Measurements from ENCODE around the gene GFOD2. TPM values are rescaled to one million over a fixed set of nuclear protein-coding genes. Genes with fewer than 3 reads are reported as not detected.
A peak's percentile ranks its signal among the peaks of the same experiment; 100 is the strongest.

GFOD2 gene
- total and polyA plus RNA-seq, 2 of the 8 experiments (the other 6 are each of a cell fraction or from before 2014, with no cell fraction given): 21.4 to 33.2 TPM

GRCh38 chr16:67645397-67646121 is 73.6 kb downstream of the GFOD2 start:
- H3K4me2 ChIP-seq (ENCODE audit: insufficient read depth in 1 of 2, low read depth in 2 of 2, low read length in 2 of 2): peak overlapping the region; percentile 22 to 71
- ChIA-PET POLR2A (ENCODE audit: partially characterized antibody) (interaction anchor here (0.5 to 4.5 kb wide), 8 partner anchors 12 to 125 kb away, joined by 3 to 27 read pairs (median 4); partner anchors contain the start of genes ACD, CTCF and PARD6A), CTCF (ENCODE audit: partially characterized antibody) (interaction anchor here (0.6 to 18.0 kb wide), 30 partner anchors 10 to 212 kb away, joined by 3 to 202 read pairs (median 4); partner anchors contain the start of genes ACD, C16orf86, ENKD1 and PARD6A)
- peaks cover 3 to 7% of the 10 kb centered on the region in 2 experiments for H4K20me1 ChIP-seq (replicated peaks in 1 of 2; ENCODE audit: control insufficient read depth in 1 of 2, insufficient read depth in 2 of 2, low read length in 2 of 2)
- peak overlapping the region; percentile 42 for H4K91ac ChIP-seq (replicated peaks; ENCODE audit: insufficient read length, low read length)
- H2AFZ ChIP-seq (ENCODE audit: low read length): peak overlapping the region; percentile 54; the same call in 1 of the 2 replicates
- no peak overlapping the region for H2BK120ac ChIP-seq (replicated peaks; ENCODE audit: low read depth, low read length)
- no peak overlapping the region for H2BK5ac ChIP-seq (ENCODE audit: low read depth, low read length)
- H3K27me3 ChIP-seq (replicated peaks in 1 of 4; ENCODE audit: control insufficient read depth in 3 of 4, extremely low read depth in 1 of 4, insufficient read depth in 3 of 4, low read length in 3 of 4): peaks cover 3 to 33% (median 19%) of the 10 kb centered on the region in 4 experiments; a peak in 6 of 7 replicates
- H2BK20ac ChIP-seq (ENCODE audit: low read length): no peak overlapping the region
- no peak overlapping the region for H3K27ac ChIP-seq (ENCODE audit: low read depth, low read length)
- peak overlapping the region; percentile 52 for H3K56ac ChIP-seq (replicated peaks; ENCODE audit: insufficient read length, low read depth, low read length)
- no peak overlapping the region; the same call in 1 of the 2 replicates for H3K18ac ChIP-seq (ENCODE audit: extremely low read depth, low read length)
- peak overlapping the region; percentile 85 for H3K4ac ChIP-seq (replicated peaks; ENCODE audit: insufficient read length, low read depth, low read length)
- H2AK5ac ChIP-seq (ENCODE audit: low read depth, low read length): no peak overlapping the region
- peak overlapping the region; percentile 25 to 61 (median 30) for H3K4me3 ChIP-seq (ENCODE audit: extremely low read depth in 1 of 4, insufficient read depth in 2 of 4, low read depth in 3 of 4, low read length in 4 of 4)
- H3K36me3 ChIP-seq (ENCODE audit: control insufficient read depth in 2 of 4, insufficient read depth in 4 of 4, low read length in 3 of 4): no peaks in the 10 kb centered on the region
- 76% methylated on average over 14 of the region's 15 CpGs; no CpG with 5 or more reads in 1 of the 2 experiments for WGBS, 2 experiments (ENCODE audit: extremely low coverage in 1 of 2, insufficient coverage in 1 of 2, insufficient read length in 1 of 2, insufficient replicate concordance in 2 of 2, low coverage in 1 of 2, low lambda C conversion rate in 2 of 2, missing lambda C conversion rate in 1 of 2)
- peak overlapping the region; percentile 72; the same call in 1 of the 2 replicates for H2BK15ac ChIP-seq (ENCODE audit: low read length)
- H3K23me2 ChIP-seq (ENCODE audit: low read depth, low read length): peaks cover 6% of the 10 kb centered on the region; the same call in 1 of the 2 replicates
- H3K9ac ChIP-seq (replicated peaks in 1 of 4; ENCODE audit: extremely low read depth in 1 of 4, low read depth in 3 of 4, low read length in 3 of 4): peak overlapping the region in 1 of 4 experiments; percentile 3; a peak in 1 of 7 replicates
- H4K5ac ChIP-seq (ENCODE audit: insufficient read length, low read depth, low read length): no peak overlapping the region
- H3K23ac ChIP-seq (ENCODE audit: insufficient read length): no peak overlapping the region
- H3K4me1 ChIP-seq (replicated peaks in 1 of 4; ENCODE audit: control insufficient read depth in 3 of 4, insufficient read depth in 4 of 4, low read length in 3 of 4): peaks cover 0 to 16% (median 6%) of the 10 kb centered on the region in 4 experiments; a peak in 5 of 7 replicates
- no peaks in the 10 kb centered on the region for H3K79me2 ChIP-seq (ENCODE audit: control insufficient read depth in 1 of 2, insufficient read depth in 2 of 2, low read length in 2 of 2)
- TF ChIP-seq SUZ12 (IDR thresholded peaks at IDR 0.05; ENCODE audit: low read length): 0 out of 2 replicates have a peak, but pooled peaks have one; percentile 14
- TF ChIP-seq ASH2L (IDR thresholded peaks at IDR 0.05; ENCODE audit: low read length): no peak
- TF ChIP-seq JUND (IDR thresholded peaks at IDR 0.05; ENCODE audit: low read length): no peak
- H2BK12ac ChIP-seq (ENCODE audit: low read depth, low read length): 0 out of 2 replicates have a peak overlapping the region, but pooled peaks have one; percentile 39
- FAIRE-seq (no peak), DNase-seq (ENCODE audit: low read depth in 1 of 2, low spot score in 2 of 2) (no peak)
- no peak overlapping the region for H3K14ac ChIP-seq (ENCODE audit: insufficient read length)
- H3K79me1 ChIP-seq (ENCODE audit: low read depth, low read length): no peaks in the 10 kb centered on the region
- peak overlapping the region; percentile 87; the same call in 1 of the 2 replicates for H4K8ac ChIP-seq (ENCODE audit: extremely low read depth, insufficient read depth, low read length)
- no peaks in the 10 kb centered on the region for H3K9me3 ChIP-seq (ENCODE audit: insufficient read depth in 2 of 2, low read depth in 1 of 2, low read length in 1 of 2)

Data from H1 (cell line).